Measurements from ENCODE around the gene RPUSD1.

- TF ChIP-seq MXI1 (IDR thresholded peaks at IDR 0.05; ENCODE audit: low read depth, low read length) (no peak), EP300 (IDR thresholded peaks at IDR 0.05; ENCODE audit: borderline replicate concordance in 1 of 2, low read depth in 1 of 2, low read length in 1 of 2) (no peak), CTCF (IDR thresholded peaks at IDR 0.05) (no peak), YY1 (IDR thresholded peaks at IDR 0.05; ENCODE audit: low read depth) (no peak)
Measured at GRCh38 chr16:769934-770333, 18.2 kb downstream of the RPUSD1 start.
